NCI-H526 (cell line): ENCODE data around the gene PLTP.
"Not testable (repeated sequence)": the region's sequence is repeated elsewhere in the genome, so short reads cannot be mapped to it uniquely, and the experiment has no call there.

Experiments used
- DNase-seq, 2 experiments: peaks; one replicate each; lab custom pipeline; 2025; lab: John Stamatoyannopoulos, UW

Gene PLTP

DNA sequence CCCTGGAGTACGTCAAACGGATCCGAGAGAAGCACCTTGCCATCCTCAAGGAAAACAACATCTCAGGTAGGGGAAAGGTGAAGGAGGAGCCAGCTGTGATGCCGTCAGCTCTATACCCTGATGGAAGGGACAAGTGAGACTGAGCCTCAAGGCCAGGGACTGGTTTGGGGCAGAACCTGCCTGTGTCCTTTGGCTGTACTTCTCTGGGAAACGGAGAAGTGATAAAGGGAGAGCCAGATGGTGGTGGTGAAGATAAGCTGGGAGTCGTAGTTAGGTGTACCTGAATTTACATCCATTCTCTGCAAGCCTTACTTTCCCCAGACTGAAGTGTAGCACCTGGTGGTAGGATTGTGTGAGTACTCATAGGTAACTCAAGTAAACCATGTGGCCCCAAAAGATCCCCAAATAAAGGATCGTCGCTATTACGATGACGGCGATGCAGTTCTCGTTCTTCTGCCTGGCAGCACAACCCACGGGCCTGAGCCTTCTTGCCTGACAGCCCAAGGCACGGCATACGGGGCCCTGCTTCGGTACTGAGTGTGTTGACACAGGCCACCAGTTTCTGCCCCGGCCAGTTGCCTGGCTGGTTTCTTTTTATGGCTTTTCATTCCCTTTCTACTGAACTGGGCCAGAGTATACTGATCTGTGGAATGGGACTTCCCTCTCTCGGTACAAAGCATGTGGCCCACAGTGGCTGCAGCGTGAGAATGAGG is 33.2 kb upstream of the PLTP start:
- no peak for DNase-seq

GRCh38 chr20:45944151-45944964 is 32.4 kb upstream of the PLTP start:
- no peak for DNase-seq

- DNase-seq, result no peak
Observed at GRCh38 chr20:45943613-45944012, 31.7 kb upstream of the PLTP start.

DNA sequence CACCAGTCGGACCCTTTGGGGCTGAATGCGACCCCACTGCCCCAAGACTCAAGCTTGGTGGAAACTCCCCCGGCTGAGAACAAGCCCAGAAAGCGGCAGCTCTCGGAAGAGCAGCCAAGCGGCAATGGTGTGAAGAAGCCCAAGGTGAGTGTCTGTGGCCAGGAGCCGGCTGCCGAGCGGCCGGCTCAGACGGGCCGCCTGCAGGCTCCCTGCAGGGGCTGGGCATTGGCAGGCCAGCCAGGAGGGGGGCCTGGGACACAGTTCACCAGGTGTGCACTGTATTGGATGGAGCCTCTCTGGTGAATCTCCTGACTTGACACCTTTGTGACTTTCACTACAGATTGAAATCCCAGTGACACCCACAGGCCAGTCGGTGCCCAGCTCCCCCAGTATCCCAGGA is 28.5 kb upstream of the PLTP start:
- no peak for DNase-seq

DNA sequence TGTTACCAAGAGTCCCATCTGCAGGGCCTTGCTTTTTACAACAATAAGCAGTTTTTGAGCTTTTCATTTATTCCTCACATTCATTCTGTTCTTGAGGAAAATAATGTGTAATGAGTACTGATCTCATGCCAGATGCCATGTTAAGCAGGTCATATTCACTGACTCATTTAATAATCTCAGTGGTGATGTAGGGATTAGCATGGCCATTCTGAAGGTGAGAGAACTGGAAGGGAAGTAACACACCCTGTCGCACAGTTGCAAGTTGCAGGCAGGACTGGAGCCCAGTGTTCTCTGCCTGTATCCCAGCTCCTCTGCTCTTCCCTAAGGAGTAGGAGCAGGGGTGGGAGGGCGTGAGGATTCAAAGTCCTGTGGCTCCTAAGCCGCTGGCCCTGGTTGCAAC is 28.1 kb upstream of the PLTP start:
- DNase-seq, result no peak

DNA sequence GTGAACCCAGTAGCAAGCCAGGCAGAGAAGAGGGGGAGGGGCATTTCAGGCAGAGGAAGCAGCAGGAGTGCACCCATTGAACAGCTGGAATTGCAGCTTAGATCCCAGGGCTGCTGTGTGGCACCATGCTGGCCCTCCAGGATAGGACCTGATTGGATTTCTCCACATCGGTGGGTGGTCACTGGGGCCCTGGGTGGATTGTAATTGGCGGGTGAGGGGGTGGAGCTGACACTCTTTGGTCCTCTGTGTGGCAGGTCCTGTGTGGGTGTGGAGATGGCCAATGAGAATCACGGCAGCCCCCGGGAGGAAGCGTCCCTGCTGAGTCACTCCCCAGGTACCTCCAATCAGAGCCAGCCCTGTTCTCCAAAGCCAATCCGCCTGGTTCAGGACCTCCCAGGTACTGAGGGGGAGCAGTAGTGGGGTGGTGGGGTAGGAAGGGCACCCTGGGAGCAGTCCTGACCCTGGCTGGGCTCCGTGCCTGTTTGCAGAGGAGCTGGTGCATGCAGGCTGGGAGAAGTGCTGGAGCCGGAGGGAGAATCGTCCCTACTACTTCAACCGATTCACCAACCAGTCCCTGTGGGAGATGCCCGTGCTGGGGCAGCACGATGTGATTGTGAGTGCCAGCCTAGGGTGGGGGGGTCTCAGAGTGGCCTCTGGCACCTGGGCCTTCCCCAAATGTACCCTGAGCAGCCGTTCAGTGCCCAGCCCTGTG is 26.9 kb upstream of the PLTP start:
- DNase-seq, result no peak

DNA sequence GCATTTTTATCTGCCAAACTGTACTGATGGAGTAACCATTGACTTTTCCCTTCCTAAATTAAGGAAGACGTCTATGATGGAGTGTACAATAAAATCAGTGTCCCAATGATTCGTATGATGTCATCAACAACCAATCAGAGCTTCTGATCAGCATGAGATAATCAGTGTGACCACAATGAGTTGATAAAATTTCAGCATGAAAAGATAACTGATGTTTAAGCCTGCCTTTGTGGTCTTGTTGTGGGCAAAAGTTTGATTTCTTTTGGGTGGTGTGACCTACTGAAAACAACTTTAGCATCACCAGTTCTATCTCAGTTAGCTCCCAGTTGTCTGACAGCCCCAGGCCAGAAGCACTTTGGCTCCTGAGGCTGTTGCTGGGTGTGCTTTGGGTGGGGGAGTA is 25.8 kb upstream of the PLTP start:
- no peak for DNase-seq

DNA sequence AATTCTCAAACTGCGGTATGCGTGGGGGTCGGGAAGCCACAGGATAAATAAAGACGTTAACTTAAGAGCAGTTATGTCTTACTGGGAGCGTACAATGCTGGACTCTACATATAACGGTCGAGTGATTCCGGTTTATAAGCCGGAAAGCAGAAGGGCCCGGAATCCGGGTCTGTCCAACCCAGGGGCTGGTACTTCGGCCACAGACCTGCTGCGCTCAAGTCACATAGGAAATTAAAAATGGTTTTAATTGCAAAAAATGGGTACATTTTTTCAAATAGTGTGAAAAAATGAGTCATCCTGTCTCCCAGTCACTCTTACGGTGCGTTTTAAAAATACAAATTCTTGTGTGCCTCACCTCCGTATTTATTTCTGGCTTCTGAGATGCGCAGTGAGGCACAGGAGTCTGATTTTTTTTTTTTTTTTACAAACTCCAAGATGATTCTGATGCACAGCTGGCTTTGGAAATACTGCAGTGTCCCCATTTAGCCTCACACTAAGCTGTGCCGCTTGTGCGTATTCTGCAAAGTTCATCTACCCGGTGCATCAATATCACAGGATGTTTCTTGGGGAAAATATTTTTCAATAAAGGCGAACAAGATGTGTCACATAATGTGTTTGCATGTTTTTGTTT is 23.6 kb upstream of the PLTP start:
- DNase-seq, result no peak

DNA sequence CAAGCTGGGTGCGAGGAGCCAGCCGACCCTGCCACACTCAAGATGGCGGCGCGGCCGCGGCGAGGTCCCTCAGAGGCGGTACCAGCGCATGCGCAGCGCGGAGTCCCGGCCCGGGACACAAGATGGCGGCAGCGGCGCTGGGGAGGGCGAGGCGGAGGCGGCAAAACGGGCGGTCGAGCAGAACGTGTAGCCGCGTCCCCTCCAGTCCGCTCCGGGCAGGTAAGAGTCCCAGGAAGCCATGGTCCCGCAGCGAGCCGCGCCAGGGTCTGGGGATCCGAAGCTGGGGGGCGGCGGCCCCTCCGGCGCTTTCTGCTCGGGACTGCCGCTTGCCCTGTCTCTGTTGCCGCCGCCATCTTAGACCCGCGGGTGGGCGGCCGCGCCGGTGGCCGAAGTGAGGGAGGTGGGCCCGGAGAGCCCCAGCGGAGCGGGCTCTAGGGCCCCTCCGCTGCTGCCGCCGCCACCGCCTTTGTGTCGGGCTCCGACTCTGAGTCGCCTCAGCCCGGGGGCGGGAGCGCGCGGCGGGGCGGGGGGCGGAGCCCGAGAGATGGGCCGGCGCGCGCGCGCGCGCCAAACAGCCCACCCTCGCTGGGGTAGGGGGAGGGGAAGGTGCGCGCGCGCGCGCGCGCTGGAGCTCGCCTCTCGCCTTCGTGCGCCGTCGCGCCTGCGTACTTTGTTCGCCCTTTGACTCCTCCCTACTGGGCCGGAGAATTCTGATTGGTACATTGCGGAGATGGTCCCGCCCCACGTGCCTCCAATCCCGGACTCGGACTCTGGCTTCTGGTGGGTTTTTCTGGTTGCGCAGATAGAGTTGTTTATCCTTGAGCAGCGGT is 22.8 kb upstream of the PLTP start, which contains the start of gene PCIF1:
Gene PCIF1, plus strand, starts transcription at position 98 of the 830 bp plus-strand sequence. CDS start 4,317 bp downstream, outside the sequence.
- DNase-seq, result peak; percentile 92 to 99

DNA sequence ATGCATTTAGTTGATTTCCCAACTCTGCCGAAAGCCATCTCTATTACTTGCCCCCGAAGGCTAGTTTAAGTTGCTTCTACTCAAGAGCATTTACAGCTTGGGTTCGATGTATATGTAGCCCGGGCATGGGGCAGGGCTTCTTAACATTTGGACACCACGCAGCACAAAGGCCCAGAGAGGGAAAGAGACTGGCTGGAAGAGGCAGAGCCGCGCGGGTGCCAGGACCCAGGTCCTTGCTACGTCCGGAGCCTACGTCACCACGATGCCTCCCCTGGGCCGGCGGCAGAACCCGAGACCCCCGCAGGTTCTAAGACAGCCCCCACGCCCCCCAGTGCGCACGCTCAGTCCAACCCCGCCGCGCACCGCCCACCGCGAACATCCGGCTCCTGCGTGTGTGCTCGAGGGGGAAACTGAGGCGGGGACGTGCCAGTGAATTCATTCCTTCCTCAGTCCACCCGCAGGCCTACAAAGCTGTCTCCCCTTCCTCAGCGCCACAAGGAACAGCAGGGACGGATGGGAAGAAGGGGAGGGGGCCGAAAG is 22.2 kb upstream of the PLTP start:
- peak; percentile 63 to 76 for DNase-seq

GRCh38 chr20:45933266-45934045 is 21.5 kb upstream of the PLTP start:
- peak; percentile 83 to 94 for DNase-seq

GRCh38 chr20:45931680-45932079 is 19.7 kb upstream of the PLTP start:
- DNase-seq, result not testable (repeated sequence)

GRCh38 chr20:45927071-45927878 is 15.3 kb upstream of the PLTP start:
- no peak for DNase-seq

GRCh38 chr20:45926731-45927070 is 14.7 kb upstream of the PLTP start:
- no peak for DNase-seq

DNA sequence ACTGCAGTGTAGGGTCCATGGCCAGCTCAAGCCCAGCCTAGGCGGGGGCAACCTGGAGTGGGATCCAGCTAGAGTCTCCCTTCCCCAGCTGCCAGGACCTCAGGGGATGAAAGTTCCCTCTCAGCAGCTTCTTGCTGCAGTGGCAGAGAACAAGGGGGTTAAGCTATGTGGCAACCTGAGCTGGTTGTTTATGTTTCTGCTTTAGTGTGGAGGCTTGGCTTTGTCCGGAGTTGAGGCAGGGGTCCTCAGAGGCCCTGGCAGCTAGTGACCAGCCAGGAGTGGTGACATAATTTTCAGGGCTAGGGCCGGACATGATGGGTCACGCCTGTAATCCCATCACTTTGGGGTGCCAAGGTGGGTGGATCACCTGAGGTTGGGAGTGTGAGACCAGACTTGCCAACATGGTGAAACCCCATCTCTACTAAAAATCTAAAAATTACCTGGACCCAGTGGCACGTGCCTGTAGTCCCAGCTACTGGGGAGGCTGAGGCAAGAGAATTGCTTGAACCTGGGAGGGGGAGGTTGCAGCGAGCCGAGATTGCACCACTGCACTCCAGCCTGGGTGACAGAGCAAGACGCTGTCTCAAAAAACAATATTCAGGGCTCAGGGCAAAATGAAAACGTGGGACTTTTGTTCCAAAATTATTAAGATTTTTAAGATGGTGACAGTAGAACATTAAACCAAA is 14.0 kb upstream of the PLTP start:
- no peak for DNase-seq

DNA sequence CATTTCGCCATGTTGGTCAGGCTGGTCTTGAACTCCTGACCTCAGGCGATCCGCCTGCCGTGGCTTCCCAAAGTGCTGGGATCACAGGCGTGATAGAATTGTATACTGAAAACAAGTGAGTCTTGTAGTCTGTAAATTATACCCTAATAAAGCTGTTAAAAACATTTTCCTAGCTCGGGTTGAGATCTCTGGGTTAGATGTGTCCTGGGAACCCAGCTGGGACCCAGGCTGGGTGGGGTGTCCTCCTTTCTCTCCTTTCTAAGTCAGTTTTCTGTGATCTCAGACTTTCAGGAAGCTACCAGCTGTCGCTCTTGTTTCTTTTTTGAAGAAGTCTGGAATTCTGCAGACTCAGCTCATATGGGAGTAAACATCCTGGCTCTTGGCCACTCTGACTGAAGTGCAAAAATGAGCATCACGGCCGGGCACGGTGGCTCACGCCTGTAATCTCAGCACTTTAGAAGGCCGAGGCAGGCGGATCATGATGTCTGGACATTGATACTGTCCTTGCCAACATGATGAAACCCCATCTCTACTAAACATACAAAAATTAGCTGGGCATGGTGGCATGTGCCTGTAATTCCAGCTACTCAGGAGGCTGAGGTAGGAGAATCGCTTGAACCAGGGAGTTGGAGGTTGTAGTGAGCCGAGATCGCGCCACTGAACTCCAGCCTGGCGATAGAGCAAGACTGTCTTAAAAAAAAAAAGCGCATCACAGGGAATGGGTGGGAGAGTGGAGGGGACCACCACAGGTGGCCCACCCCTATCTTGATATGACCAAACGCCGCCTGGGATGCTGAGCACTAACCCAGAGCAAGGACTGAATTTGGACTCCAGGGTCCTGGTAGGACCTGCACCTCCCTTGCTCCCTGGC is 12.7 kb upstream of the PLTP start:
- no peak for DNase-seq

DNA sequence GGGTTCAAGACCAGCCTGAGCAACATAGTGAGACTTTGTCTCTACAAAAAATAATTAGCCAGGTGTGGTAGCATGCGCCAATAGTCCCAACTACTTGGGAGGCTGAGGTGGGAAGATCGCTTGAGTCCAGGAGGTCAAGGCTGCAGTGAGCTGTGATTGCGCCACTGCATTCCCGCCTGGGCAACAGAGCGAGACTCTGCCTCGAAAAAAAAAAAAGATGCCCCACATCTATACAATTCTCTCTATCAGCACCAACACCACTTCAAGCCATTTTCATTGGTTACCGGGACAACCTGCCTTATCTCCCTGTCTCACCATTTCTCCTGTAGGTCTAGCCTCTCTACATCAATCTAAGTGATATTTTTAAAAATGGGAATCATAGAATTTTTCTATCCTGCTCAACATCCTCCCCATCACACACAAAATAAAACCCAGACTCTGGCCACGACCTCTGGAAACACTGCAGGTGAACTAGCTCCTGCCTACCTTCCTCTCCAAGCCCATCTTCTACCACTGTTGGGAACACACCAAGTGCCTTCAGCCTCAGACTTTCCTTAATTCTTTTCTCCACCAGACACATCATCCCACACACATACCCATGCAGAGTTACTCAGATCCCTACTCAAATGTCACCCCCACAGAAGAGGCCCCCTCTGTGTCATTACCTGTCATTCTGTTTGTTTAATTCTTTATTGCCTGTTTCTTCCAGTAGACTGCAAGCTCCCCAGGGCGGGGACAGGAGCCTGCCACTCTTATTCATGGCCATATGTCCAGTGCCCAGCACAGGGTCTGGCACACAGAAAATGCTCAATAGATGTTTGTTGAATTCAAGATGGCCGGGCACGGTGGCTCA is 9.6 kb upstream of the PLTP start:
- DNase-seq, result no peak
